H9 (cell line): ENCODE data around the gene ENDOV. TPM values are rescaled to one million over a fixed set of nuclear protein-coding genes. Genes with fewer than 3 reads are reported as not detected.

ENCODE experiments used
- DNase-seq: peaks from one replicate; pipeline ENCODE4 v3.0.0-alpha.2; 2017
- H2AFZ ChIP-seq: one replicate; pipeline ENCODE4 v1.6.1; 2013; ENCODE audit warnings: mild to moderate bottlenecking, low read length, control low read depth, moderate library complexity
- H2AK5ac ChIP-seq: 2 replicates; pipeline ENCODE4 v1.6.1; 2013; ENCODE audit warnings: low read length, control low read depth, mixed read lengths; ENCODE audit not compliant: insufficient read length
- H2BK120ac ChIP-seq: one replicate; pipeline ENCODE4 v1.6.1; 2013; ENCODE audit warnings: low read depth, mild to moderate bottlenecking, low read length, control low read depth, inconsistent platforms; ENCODE audit not compliant: poor library complexity, severe bottlenecking
- H2BK12ac ChIP-seq: 2 replicates; pipeline ENCODE4 v1.6.1; 2013; ENCODE audit warnings: low read length, control low read depth, mixed read lengths, low read depth; ENCODE audit not compliant: insufficient read length
- H2BK15ac ChIP-seq: 2 replicates; pipeline ENCODE4 v1.6.1; 2013; ENCODE audit warnings: low read depth, low read length, control low read depth
- H2BK20ac ChIP-seq: one replicate; pipeline ENCODE4 v1.6.1; 2013; ENCODE audit warnings: low read depth, mild to moderate bottlenecking, low read length, control low read depth, inconsistent platforms; ENCODE audit not compliant: poor library complexity, severe bottlenecking
- H2BK5ac ChIP-seq: 2 replicates; pipeline ENCODE4 v1.6.1; 2013; ENCODE audit warnings: low read length, control low read depth, mixed read lengths; ENCODE audit not compliant: insufficient read length
- H3K14ac ChIP-seq: 2 replicates; pipeline ENCODE4 v1.6.1; 2013; ENCODE audit warnings: low read length, control low read depth; ENCODE audit not compliant: insufficient read depth
- H3K18ac ChIP-seq: 2 replicates; pipeline ENCODE4 v1.6.1; 2013; ENCODE audit warnings: low read depth, mild to moderate bottlenecking, mixed read lengths, low read length, control low read depth; ENCODE audit not compliant: insufficient read length
- H3K23ac ChIP-seq: 2 replicates; pipeline ENCODE4 v1.6.1; 2013; ENCODE audit warnings: low read length, control low read depth, mixed read lengths, low read depth; ENCODE audit not compliant: insufficient read length
- H3K23me2 ChIP-seq: 2 replicates; pipeline ENCODE4 v1.6.1; 2013; ENCODE audit warnings: low read depth, mild to moderate bottlenecking, mixed read lengths, low read length, control low read depth; ENCODE audit not compliant: insufficient read length, poor library complexity, severe bottlenecking
- H3K27ac ChIP-seq: 2 replicates; pipeline ENCODE4 v1.5.1; 2013; ENCODE audit warnings: low read length, control low read depth, mixed read lengths, low read depth; ENCODE audit not compliant: insufficient read length
- H3K27me3 ChIP-seq: 2 replicates; pipeline ENCODE4 v1.6.1; 2013; ENCODE audit warnings: low read length, control low read depth, inconsistent platforms; ENCODE audit not compliant: insufficient read depth
- H3K4ac ChIP-seq: 2 replicates; pipeline ENCODE4 v1.6.1; 2013; ENCODE audit warnings: low read depth, mild to moderate bottlenecking, control low read depth, inconsistent platforms, low read length, moderate library complexity
- H3K4me1 ChIP-seq: 2 replicates; pipeline ENCODE4 v1.6.1; 2013; ENCODE audit warnings: low read length, control low read depth, inconsistent platforms; ENCODE audit not compliant: insufficient read depth
- H3K4me2 ChIP-seq: 2 replicates; pipeline ENCODE4 v1.6.1; 2013; ENCODE audit warnings: low read length, control low read depth, mixed read lengths; ENCODE audit not compliant: insufficient read length, insufficient read depth
- H3K56ac ChIP-seq: 2 replicates; pipeline ENCODE4 v1.6.1; 2013; ENCODE audit warnings: low read depth, mild to moderate bottlenecking, mixed read lengths, low read length, control low read depth; ENCODE audit not compliant: insufficient read length
- H3K79me1 ChIP-seq: 2 replicates; pipeline ENCODE4 v1.6.1; 2013; ENCODE audit warnings: low read depth, mild to moderate bottlenecking, moderate library complexity, low read length, control low read depth, inconsistent platforms; ENCODE audit not compliant: insufficient read depth, poor library complexity, severe bottlenecking
- H3K79me2 ChIP-seq: 2 replicates; pipeline ENCODE4 v1.6.1; 2013; ENCODE audit warnings: low read length, control low read depth, inconsistent platforms; ENCODE audit not compliant: insufficient read depth
- H3K9ac ChIP-seq: 2 replicates; pipeline ENCODE4 v1.6.1; 2013; ENCODE audit warnings: low read length, control low read depth, mixed read lengths; ENCODE audit not compliant: insufficient read length; ENCODE audit errors: extremely low read depth
- H3K9me3 ChIP-seq: one replicate; pipeline ENCODE4 v1.6.1; 2013; ENCODE audit warnings: low read depth, low read length, inconsistent platforms; ENCODE audit not compliant: control insufficient read depth
- H3T11ph ChIP-seq: one replicate; pipeline ENCODE4 v1.6.1; 2013; ENCODE audit warnings: mild to moderate bottlenecking, low read length, control low read depth, inconsistent platforms
- H4K20me1 ChIP-seq: one replicate; pipeline ENCODE4 v1.6.1; 2013; ENCODE audit not compliant: control insufficient read depth, insufficient read length, insufficient read depth
- H4K5ac ChIP-seq: 2 replicates; pipeline ENCODE4 v1.6.1; 2013; ENCODE audit warnings: low read depth, mild to moderate bottlenecking, mixed read lengths, low read length, control low read depth; ENCODE audit not compliant: insufficient read length
- H4K8ac ChIP-seq: replicated peaks from 2 replicates; pipeline ENCODE4 v1.6.1; 2013; ENCODE audit warnings: low read length, control low read depth, mixed read lengths, low read depth; ENCODE audit not compliant: insufficient read length
- H4K91ac ChIP-seq: 2 replicates; pipeline ENCODE4 v1.6.1; 2013; ENCODE audit warnings: low read depth, mild to moderate bottlenecking, moderate library complexity, mixed read lengths, low read length, control low read depth; ENCODE audit not compliant: insufficient read length
- H3K27ac Mint-ChIP-seq, 3 experiments: 2 replicates in 2 of 3; 3 replicates in 1 of 3; pipeline ENCODE4 v1.8.0; 2020 to 2021; ENCODE audit warnings: mixed read lengths in 3 of 3, mild to moderate bottlenecking in 1 of 3, moderate library complexity in 1 of 3
- H3K27me3 Mint-ChIP-seq: 2 replicates; pipeline ENCODE4 v1.8.0; 2021; ENCODE audit warnings: low read depth, mild to moderate bottlenecking, moderate library complexity, mixed read lengths
- H3K36me3 Mint-ChIP-seq, 3 experiments: 2 replicates in 2 of 3; 3 replicates in 1 of 3; pipeline ENCODE4 v1.8.0; 2020 to 2021; ENCODE audit warnings: low read depth in 3 of 3, mixed read lengths in 3 of 3; ENCODE audit not compliant: insufficient read depth in 1 of 3
- H3K4me1 Mint-ChIP-seq, 2 experiments: 2 replicates each; pipeline ENCODE4 v1.8.0; 2020; ENCODE audit warnings: mixed read lengths in 2 of 2
- H3K4me3 Mint-ChIP-seq, 2 experiments: 2 replicates in 1 of 2; 3 replicates in 1 of 2; pipeline ENCODE4 v1.8.0; 2020 to 2021; ENCODE audit warnings: mild to moderate bottlenecking in 2 of 2, mixed read lengths in 2 of 2, moderate library complexity in 1 of 2
- H3K9me3 Mint-ChIP-seq, 2 experiments: 2 replicates in 1 of 2; 3 replicates in 1 of 2; pipeline ENCODE4 v1.8.0; 2020; ENCODE audit warnings: mild to moderate bottlenecking in 2 of 2, mixed read lengths in 2 of 2, moderate library complexity in 1 of 2
- WGBS: extraction: QIAGEN DNeasy Blood & Tissue Kit; methylation state at CpG from one replicate; pipeline ENCODE4 v1.1.7; 2013; ENCODE audit warnings: missing lambda C conversion rate, low lambda C conversion rate, mixed read lengths; ENCODE audit not compliant: insufficient read length; ENCODE audit errors: extremely low coverage; 5-methylcytosine and 5-hydroxymethylcytosine counted together
- total RNA-seq: library from RNA; stranded (reverse); gene quantifications from 2 replicates; pipeline ENCODE4 v1.2.1, GENCODE V29; 2021
- TF ChIP-seq, protein P1 (sequence below): fragments of 200-600 bp; sonication (generic); conservative IDR thresholded peaks from 3 replicates; pipeline ENCODE4 v1.8.0; 2021; ENCODE audit warnings: antibody characterized with exemption, mild to moderate bottlenecking

The ENDOV gene
- total RNA-seq, 1 experiment from 2014 or later = 17.1 TPM

DNA sequence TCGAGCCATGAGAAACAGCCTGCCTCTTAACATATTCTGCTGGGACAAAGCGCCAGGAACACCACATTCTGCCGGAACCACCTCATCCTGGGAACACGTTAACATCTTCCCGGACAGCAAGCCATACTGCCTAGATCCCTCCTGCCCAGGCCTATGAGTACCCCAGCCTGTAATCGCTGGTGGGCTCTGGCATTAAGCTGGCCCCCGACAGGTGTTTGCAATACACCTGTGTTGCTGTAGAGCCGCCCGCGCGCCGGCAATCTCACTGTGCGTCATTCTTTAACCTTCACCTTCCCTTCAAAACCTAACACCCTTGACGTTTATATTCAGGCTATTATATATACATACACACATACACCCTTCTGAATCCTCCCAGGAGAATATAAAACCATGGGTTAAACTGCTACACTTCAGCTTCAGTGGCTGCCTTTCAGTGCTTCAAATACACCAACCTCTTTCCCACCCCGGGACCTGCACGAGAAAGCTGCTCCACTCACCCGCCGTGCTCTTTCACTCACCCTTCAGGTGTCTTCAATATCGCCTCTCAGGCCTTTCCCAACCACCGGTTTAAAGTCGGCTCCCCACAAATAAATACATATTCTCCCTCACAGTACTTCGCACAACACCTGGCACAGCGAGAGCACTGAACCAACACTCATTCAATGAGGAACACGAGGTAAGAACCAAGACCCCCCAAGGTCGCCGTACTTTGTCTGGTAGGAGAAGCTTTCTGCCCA, 1.0 kb upstream of the ENDOV start:
- Histone ChIP-seq H4K8ac (no peak overlapping the region), H4K91ac (no peak overlapping the region), H3K4ac (no peak overlapping the region), H3K18ac (no peak overlapping the region), H3K79me1 (no peaks in the 10 kb centered on the region), H3T11ph (no peak overlapping the region), H2BK120ac (no peak overlapping the region), H2BK12ac (no peak overlapping the region), H3K4me2 (peak overlapping the region; percentile 56), H3K27ac (no peak overlapping the region), H3K4me1 (no peaks in the 10 kb centered on the region; the same call in 1 of the 2 replicates), H2BK20ac (no peak overlapping the region), H2AK5ac (no peak overlapping the region), H2BK5ac (no peak overlapping the region), H2AFZ (no peak overlapping the region), H4K20me1 (no peaks in the 10 kb centered on the region), H3K56ac (no peak overlapping the region), H3K14ac (no peak overlapping the region; the same call in 1 of the 2 replicates), H3K23me2 (peaks cover 9% of the 10 kb centered on the region), H2BK15ac (no peak overlapping the region), H3K27me3 (no peaks in the 10 kb centered on the region; the same call in 1 of the 2 replicates), H3K9ac (no peak overlapping the region), H3K79me2 (no peaks in the 10 kb centered on the region), H4K5ac (no peak overlapping the region), H3K23ac (no peak overlapping the region), H3K9me3 (no peaks in the 10 kb centered on the region)
- Mint-ChIP-seq H3K36me3 (peaks cover 2 to 12% (median 12%) of the 10 kb centered on the region in 3 experiments; a peak in 3 of 7 replicates), H3K4me3 (peak overlapping the region; percentile 89 to 93), H3K27ac (no peak overlapping the region; a peak in 1 of 7 replicates), H3K4me1 (peaks cover 10 to 16% of the 10 kb centered on the region in 2 experiments), H3K9me3 (no peaks in the 10 kb centered on the region; a peak in 1 of 5 replicates), H3K27me3 (peaks cover 39% of the 10 kb centered on the region)
- TF ChIP-seq, protein P1, sequence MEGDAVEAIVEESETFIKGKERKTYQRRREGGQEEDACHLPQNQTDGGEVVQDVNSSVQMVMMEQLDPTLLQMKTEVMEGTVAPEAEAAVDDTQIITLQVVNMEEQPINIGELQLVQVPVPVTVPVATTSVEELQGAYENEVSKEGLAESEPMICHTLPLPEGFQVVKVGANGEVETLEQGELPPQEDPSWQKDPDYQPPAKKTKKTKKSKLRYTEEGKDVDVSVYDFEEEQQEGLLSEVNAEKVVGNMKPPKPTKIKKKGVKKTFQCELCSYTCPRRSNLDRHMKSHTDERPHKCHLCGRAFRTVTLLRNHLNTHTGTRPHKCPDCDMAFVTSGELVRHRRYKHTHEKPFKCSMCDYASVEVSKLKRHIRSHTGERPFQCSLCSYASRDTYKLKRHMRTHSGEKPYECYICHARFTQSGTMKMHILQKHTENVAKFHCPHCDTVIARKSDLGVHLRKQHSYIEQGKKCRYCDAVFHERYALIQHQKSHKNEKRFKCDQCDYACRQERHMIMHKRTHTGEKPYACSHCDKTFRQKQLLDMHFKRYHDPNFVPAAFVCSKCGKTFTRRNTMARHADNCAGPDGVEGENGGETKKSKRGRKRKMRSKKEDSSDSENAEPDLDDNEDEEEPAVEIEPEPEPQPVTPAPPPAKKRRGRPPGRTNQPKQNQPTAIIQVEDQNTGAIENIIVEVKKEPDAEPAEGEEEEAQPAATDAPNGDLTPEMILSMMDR = no peak
- DNase-seq = no peak
- whole genome bisulfite sequencing = no CpG with 5 or more reads among the region's 26 CpGs
